B cell (primary cell): Measurements from ENCODE around the gene LIN37. TPM values are rescaled to one million over a fixed set of nuclear protein-coding genes. Genes with fewer than 3 reads are reported as not detected.

Source experiments
- ATAC-seq: fragments of 200-7000 bp; cut with Tn5 transposase; one replicate; pipeline ENCODE4 v1.10.0; 2021; ENCODE audit warnings: low read depth, mild to moderate bottlenecking, moderate number of reproducible peaks, moderate library complexity
- CTCF ChIA-PET: fragments of 350-600 bp; sonication (Branson Sonifier 250); formaldehyde crosslinking; loops from one replicate; lab custom pipeline; 2021; ENCODE audit warnings: antibody characterized with exemption, inconsistent platforms; lab: Charles Lee
- POLR2A ChIA-PET: fragments of 350-600 bp; sonication (Branson Sonifier 250); formaldehyde crosslinking; loops from one replicate; lab custom pipeline; 2021; ENCODE audit warnings: antibody characterized with exemption; lab: Charles Lee
- DNase-seq: peaks from one replicate; pipeline ENCODE4 v3.0.0; 2013
- H2AFZ ChIP-seq: 2 replicates; pipeline ENCODE4 v1.6.1; 2012; ENCODE audit warnings: mild to moderate bottlenecking, low read depth, low read length; ENCODE audit not compliant: insufficient read depth, poor library complexity, severe bottlenecking
- H3K27ac ChIP-seq, 2 donors: 1 replicate in 1 of 2; 2 replicates in 1 of 2; pipeline ENCODE4 v1.5.1; 2012 to 2013; ENCODE audit warnings: low read length in 2 of 2, mild to moderate bottlenecking in 2 of 2, moderate library complexity in 1 of 2
- H3K27me3 ChIP-seq, 4 experiments: fragments of 200-600 bp in 1 of 4; sonication (generic) in 1 of 4; replicated peaks in 1 of 4; 1 replicate in 2 of 4; 2 replicates in 2 of 4; pipeline versions ENCODE4 v1.6.1 to v1.7.0; 2013 to 2016; ENCODE audit warnings: low read length in 3 of 4, mild to moderate bottlenecking in 2 of 4, mixed read lengths in 1 of 4, moderate library complexity in 1 of 4; ENCODE audit not compliant: insufficient read depth in 4 of 4, control insufficient read depth in 3 of 4; ENCODE audit errors: control extremely low read depth in 1 of 4
- H3K36me3 ChIP-seq, 2 experiments: replicated peaks in 1 of 2; 1 replicate in 1 of 2; 2 replicates in 1 of 2; pipeline versions ENCODE4 v1.6.1 to v1.7.1; 2013; ENCODE audit warnings: low read length in 1 of 2; ENCODE audit not compliant: insufficient read depth in 2 of 2, control insufficient read depth in 1 of 2; ENCODE audit errors: control extremely low read depth in 1 of 2, extremely low read depth in 1 of 2
- H3K4me1 ChIP-seq, 2 donors: fragments of 200-600 bp in 1 of 2; sonication (generic) in 1 of 2; 1 replicate in 1 of 2; 2 replicates in 1 of 2; pipeline versions ENCODE4 v1.5.1 to v1.6.1; 2013 to 2017; ENCODE audit warnings: low read length in 2 of 2; ENCODE audit not compliant: control insufficient read depth in 2 of 2, insufficient read depth in 2 of 2
- H3K4me2 ChIP-seq: replicated peaks from 2 replicates; pipeline ENCODE3; 2012; ENCODE audit warnings: mild to moderate bottlenecking, low read depth, low read length; ENCODE audit not compliant: poor library complexity, severe bottlenecking
- H3K4me3 ChIP-seq, 5 experiments: fragments of 200-600 bp in 1 of 5; sonication (generic) in 1 of 5; 1 replicate in 3 of 5; 2 replicates in 2 of 5; pipeline versions ENCODE4 v1.5.1 to v1.7.0; 2011 to 2016; ENCODE audit warnings: low read length in 4 of 5, mild to moderate bottlenecking in 4 of 5, low read depth in 2 of 5, control low read depth in 1 of 5, moderate library complexity in 1 of 5; ENCODE audit not compliant: insufficient read depth in 1 of 5; ENCODE audit errors: control extremely low read depth in 1 of 5, extremely low read depth in 1 of 5
- H3K79me2 ChIP-seq: fragments of 200-600 bp; sonication (generic); one replicate; pipeline ENCODE4 v1.6.0; 2016; ENCODE audit warnings: low read length; ENCODE audit not compliant: control insufficient read depth, insufficient read depth
- H3K9ac ChIP-seq: fragments of 200-600 bp; sonication (generic); 2 replicates; pipeline ENCODE4 v1.6.1; 2017; ENCODE audit warnings: mild to moderate bottlenecking, low read length, moderate library complexity
- H3K9me3 ChIP-seq, 3 donors: one replicate each; pipeline versions ENCODE4 v1.6.1 to v1.7.1; 2013; ENCODE audit warnings: low read length in 2 of 3; ENCODE audit not compliant: control insufficient read depth in 2 of 3, insufficient read depth in 1 of 3; ENCODE audit errors: control extremely low read depth in 1 of 3
- H4K20me1 ChIP-seq: 2 replicates; pipeline ENCODE4 v1.6.0; 2012; ENCODE audit warnings: mild to moderate bottlenecking, low read length; ENCODE audit not compliant: insufficient read depth, control insufficient read depth, poor library complexity, severe bottlenecking
- H3K27ac Mint-ChIP-seq: one replicate; pipeline ENCODE4 v1.8.0; 2021; ENCODE audit warnings: mixed read lengths
- H3K27me3 Mint-ChIP-seq: one replicate; pipeline ENCODE4 v1.8.0; 2021; ENCODE audit warnings: mixed read lengths
- H3K4me1 Mint-ChIP-seq: one replicate; pipeline ENCODE4 v1.8.0; 2021; ENCODE audit warnings: mixed read lengths
- H3K4me3 Mint-ChIP-seq: one replicate; pipeline ENCODE4 v1.8.0; 2021; ENCODE audit warnings: mixed read lengths
- H3K9me3 Mint-ChIP-seq: one replicate; pipeline ENCODE4 v1.8.0; 2022; ENCODE audit warnings: mixed read lengths; ENCODE audit not compliant: insufficient read depth
- EZH2 ChIP-seq: IDR thresholded peaks from 2 replicates; pipeline ENCODE4 v1.6.1; 2012; ENCODE audit warnings: borderline replicate concordance, low read depth, mild to moderate bottlenecking, moderate library complexity, low read length; ENCODE audit not compliant: insufficient read depth, poor library complexity, severe bottlenecking
- WGBS: methylation state at CpG from one replicate; pipeline ENCODE4 v1.1.5; 2013; ENCODE audit warnings: missing lambda C conversion rate; ENCODE audit not compliant: insufficient coverage; 5-methylcytosine and 5-hydroxymethylcytosine counted together
- intact Hi-C: fragments of 100-400 bp; cut with micrococcal nuclease; formaldehyde crosslinking; loops from one replicate; pipeline ENCODE4 v1.10.0; 2022
- polyA plus RNA-seq: library from polyadenylated mRNA; depleted of rRNA; stranded (reverse); fragments of >200 nt; gene quantifications from 2 replicates; pipeline ENCODE4 v1.2.3, GENCODE V29; 2012
- total RNA-seq, 2 donors: library from RNA; stranded (reverse); fragments of 120-200 nt in 1 of 2; gene quantifications; 1 replicate in 1 of 2; 2 replicates in 1 of 2; pipeline versions ENCODE4 v1.2.3 to v1.2.4, GENCODE V29; 2013 to 2022
- TF ChIP-seq, protein P1 (sequence below): fragments of 200-600 bp; IDR thresholded peaks from one replicate; pipeline ENCODE4 v1.8.0; 2022; ENCODE audit warnings: antibody characterized with exemption, mild to moderate bottlenecking

The LIN37 gene
- total and polyA plus RNA-seq, 2 donors (not counting 1 experiment from before 2014, with no cell fraction given) = 22.3 to 64.1 TPM

DNA sequence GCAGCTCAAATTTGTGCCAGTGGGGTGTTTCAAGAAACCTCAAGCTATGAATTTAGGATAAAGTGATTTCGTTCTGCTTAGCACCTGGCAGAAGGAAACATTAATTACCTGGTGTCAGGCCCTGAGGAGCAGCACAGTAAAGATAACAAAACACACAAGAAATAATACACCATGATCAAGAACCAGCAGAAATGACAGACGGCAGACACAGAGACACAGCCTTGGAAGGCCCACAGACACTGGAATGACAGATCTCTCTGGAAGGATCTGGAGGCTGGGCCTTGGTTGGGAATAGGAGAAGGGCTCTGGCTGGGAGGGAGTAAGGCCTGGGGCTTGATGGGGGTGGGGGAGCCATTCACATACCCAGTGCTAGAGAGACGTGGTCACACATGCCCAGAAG lies 53.5 kb downstream of the LIN37 start:
- peaks cover 11% of the 10 kb centered on the region for H3K27me3 Mint-ChIP-seq
- TF ChIP-seq, protein P1, sequence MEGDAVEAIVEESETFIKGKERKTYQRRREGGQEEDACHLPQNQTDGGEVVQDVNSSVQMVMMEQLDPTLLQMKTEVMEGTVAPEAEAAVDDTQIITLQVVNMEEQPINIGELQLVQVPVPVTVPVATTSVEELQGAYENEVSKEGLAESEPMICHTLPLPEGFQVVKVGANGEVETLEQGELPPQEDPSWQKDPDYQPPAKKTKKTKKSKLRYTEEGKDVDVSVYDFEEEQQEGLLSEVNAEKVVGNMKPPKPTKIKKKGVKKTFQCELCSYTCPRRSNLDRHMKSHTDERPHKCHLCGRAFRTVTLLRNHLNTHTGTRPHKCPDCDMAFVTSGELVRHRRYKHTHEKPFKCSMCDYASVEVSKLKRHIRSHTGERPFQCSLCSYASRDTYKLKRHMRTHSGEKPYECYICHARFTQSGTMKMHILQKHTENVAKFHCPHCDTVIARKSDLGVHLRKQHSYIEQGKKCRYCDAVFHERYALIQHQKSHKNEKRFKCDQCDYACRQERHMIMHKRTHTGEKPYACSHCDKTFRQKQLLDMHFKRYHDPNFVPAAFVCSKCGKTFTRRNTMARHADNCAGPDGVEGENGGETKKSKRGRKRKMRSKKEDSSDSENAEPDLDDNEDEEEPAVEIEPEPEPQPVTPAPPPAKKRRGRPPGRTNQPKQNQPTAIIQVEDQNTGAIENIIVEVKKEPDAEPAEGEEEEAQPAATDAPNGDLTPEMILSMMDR = no peak
- TF ChIP-seq EZH2 = no peak
- peaks cover 0 to 12% (median under 1%) of the 10 kb centered on the region in 4 experiments for H3K27me3 ChIP-seq
- ChIA-PET POLR2A (no interaction called here), CTCF (no interaction called here)
- H3K4me3 ChIP-seq = no peak overlapping the region
- H3K9ac ChIP-seq = no peak overlapping the region
- H3K9me3 Mint-ChIP-seq = no peaks in the 10 kb centered on the region
- H3K4me3 Mint-ChIP-seq = no peak overlapping the region
- DNase-seq = no peak
- H3K4me2 ChIP-seq = no peak overlapping the region
- no peak overlapping the region for H3K27ac ChIP-seq
- intact Hi-C loops = no loop called here
- H3K9me3 ChIP-seq = peaks cover 0 to 24% (median 0%) of the 10 kb centered on the region in 3 donors
- 88% methylated on average over 1 of the region's 3 CpGs for WGBS
- no peak overlapping the region for H3K27ac Mint-ChIP-seq
- H3K36me3 ChIP-seq = no peaks in the 10 kb centered on the region
- H4K20me1 ChIP-seq = no peaks in the 10 kb centered on the region
- no peaks in the 10 kb centered on the region for H3K79me2 ChIP-seq
- peaks cover 11 to 16% of the 10 kb centered on the region in 2 donors for H3K4me1 ChIP-seq
- ATAC-seq = no peak
- H3K4me1 Mint-ChIP-seq = peaks cover 16% of the 10 kb centered on the region
- no peak overlapping the region for H2AFZ ChIP-seq

Other genes starting within 250 kb of the LIN37 start
- gene DMKN, start 234.9 kb upstream of the LIN37 start, total RNA-seq = 1.8 and 4.5 TPM in 2 replicates
- gene DMKN, start 234.9 kb upstream of the LIN37 start, polyA plus RNA-seq = 0.58 and 1.6 TPM in 2 replicates
- not detected in 2 replicates for gene SBSN, start 220.3 kb upstream of the LIN37 start, total RNA-seq
- gene SBSN, start 220.3 kb upstream of the LIN37 start, polyA plus RNA-seq = not detected in 2 replicates
- not detected in 2 replicates for gene GAPDHS, start 215.1 kb upstream of the LIN37 start, total RNA-seq
- gene GAPDHS, start 215.1 kb upstream of the LIN37 start, polyA plus RNA-seq = not detected in 2 replicates
- 39.8 and 41.6 TPM in 2 replicates for gene TMEM147, start 202.9 kb upstream of the LIN37 start, total RNA-seq
- gene TMEM147, start 202.9 kb upstream of the LIN37 start, polyA plus RNA-seq = 61.6 and 68.9 TPM in 2 replicates
- not detected in 2 replicates for gene ATP4A, start 184.9 kb upstream of the LIN37 start, total RNA-seq
- gene ATP4A, start 184.9 kb upstream of the LIN37 start, polyA plus RNA-seq = not detected in 2 replicates
- gene PMIS2, start 162.4 kb upstream of the LIN37 start, total RNA-seq = not detected in 2 replicates
- gene PMIS2, start 162.4 kb upstream of the LIN37 start, polyA plus RNA-seq = not detected in 2 replicates
- gene HAUS5, start 135.8 kb upstream of the LIN37 start, total RNA-seq = 32.2 and 35.3 TPM in 2 replicates
- 42.8 and 52.3 TPM in 2 replicates for gene HAUS5, start 135.8 kb upstream of the LIN37 start, polyA plus RNA-seq
- gene RBM42, start 119.5 kb upstream of the LIN37 start, total RNA-seq = 52.0 and 52.7 TPM in 2 replicates
- 42.1 and 42.9 TPM in 2 replicates for gene RBM42, start 119.5 kb upstream of the LIN37 start, polyA plus RNA-seq
- gene ETV2, start 106.8 kb upstream of the LIN37 start, total RNA-seq = 0.42 and 1.3 TPM in 2 replicates
- 0.20 and 0.49 TPM in 2 replicates for gene ETV2, start 106.8 kb upstream of the LIN37 start, polyA plus RNA-seq
- 214 and 215 TPM in 2 replicates for gene COX6B1, start 100.3 kb upstream of the LIN37 start, total RNA-seq
- 202 and 387 TPM in 2 replicates for gene COX6B1, start 100.3 kb upstream of the LIN37 start, polyA plus RNA-seq
- not detected in 2 replicates for gene UPK1A, start 82.1 kb upstream of the LIN37 start, total RNA-seq
- 0.16 and 0.17 TPM in 2 replicates for gene UPK1A, start 82.1 kb upstream of the LIN37 start, polyA plus RNA-seq
- 28.1 and 30.9 TPM in 2 replicates for gene ZBTB32, start 44.0 kb upstream of the LIN37 start, total RNA-seq
- gene ZBTB32, start 44.0 kb upstream of the LIN37 start, polyA plus RNA-seq = 8.5 and 18.9 TPM in 2 replicates
- gene KMT2B, start 30.6 kb upstream of the LIN37 start, total RNA-seq = 84.5 and 85.6 TPM in 2 replicates
- 96.9 and 106 TPM in 2 replicates for gene KMT2B, start 30.6 kb upstream of the LIN37 start, polyA plus RNA-seq
- 245 and 248 TPM in 2 replicates for gene IGFLR1, start 6.1 kb upstream of the LIN37 start, total RNA-seq
- 110 and 130 TPM in 2 replicates for gene IGFLR1, start 6.1 kb upstream of the LIN37 start, polyA plus RNA-seq
- gene U2AF1L4, start 3.2 kb upstream of the LIN37 start, total RNA-seq = 62.1 and 62.7 TPM in 2 replicates
- gene U2AF1L4, start 3.2 kb upstream of the LIN37 start, polyA plus RNA-seq = 89.7 and 170 TPM in 2 replicates
- gene PSENEN, start 2.9 kb upstream of the LIN37 start, total RNA-seq = 29.1 and 36.4 TPM in 2 replicates
- 11.7 and 17.7 TPM in 2 replicates for gene PSENEN, start 2.9 kb upstream of the LIN37 start, polyA plus RNA-seq
- not detected in 2 replicates for gene HSPB6, start 8.5 kb downstream of the LIN37 start, total RNA-seq
- gene HSPB6, start 8.5 kb downstream of the LIN37 start, polyA plus RNA-seq = not detected in 2 replicates
- 61.0 and 65.6 TPM in 2 replicates for gene PROSER3, start 9.6 kb downstream of the LIN37 start, total RNA-seq
- 26.0 and 30.7 TPM in 2 replicates for gene PROSER3, start 9.6 kb downstream of the LIN37 start, polyA plus RNA-seq
- 18.2 and 21.6 TPM in 2 replicates for gene ARHGAP33, start 27.0 kb downstream of the LIN37 start, total RNA-seq
- 27.8 and 28.7 TPM in 2 replicates for gene ARHGAP33, start 27.0 kb downstream of the LIN37 start, polyA plus RNA-seq
- gene PRODH2, start 64.3 kb downstream of the LIN37 start, total RNA-seq = not detected in 2 replicates
- not detected in 2 replicates for gene PRODH2, start 64.3 kb downstream of the LIN37 start, polyA plus RNA-seq
- not detected in 2 replicates for gene NPHS1, start 103.9 kb downstream of the LIN37 start, total RNA-seq
- gene NPHS1, start 103.9 kb downstream of the LIN37 start, polyA plus RNA-seq = not detected in 2 replicates
- gene KIRREL2, start 108.3 kb downstream of the LIN37 start, total RNA-seq = not detected in 2 replicates
- not detected in 2 replicates for gene KIRREL2, start 108.3 kb downstream of the LIN37 start, polyA plus RNA-seq
- gene APLP1, start 120.0 kb downstream of the LIN37 start, total RNA-seq = not detected in 2 replicates
- 0.06 TPM in 1 of 2 replicates, not detected in the other for gene APLP1, start 120.0 kb downstream of the LIN37 start, polyA plus RNA-seq
- gene NFKBID, start 152.0 kb downstream of the LIN37 start, total RNA-seq = 272 and 276 TPM in 2 replicates
- gene NFKBID, start 152.0 kb downstream of the LIN37 start, polyA plus RNA-seq = 111 and 618 TPM in 2 replicates
- gene HCST, start 154.0 kb downstream of the LIN37 start, total RNA-seq = 2.9 and 4.8 TPM in 2 replicates
- gene HCST, start 154.0 kb downstream of the LIN37 start, polyA plus RNA-seq = 29.8 and 40.6 TPM in 2 replicates
- gene TYROBP, start 159.7 kb downstream of the LIN37 start, total RNA-seq = 2.7 and 3.3 TPM in 2 replicates
- 14.8 and 25.6 TPM in 2 replicates for gene TYROBP, start 159.7 kb downstream of the LIN37 start, polyA plus RNA-seq
- gene LRFN3, start 187.8 kb downstream of the LIN37 start, total RNA-seq = 1.6 and 2.1 TPM in 2 replicates
- 0.62 and 0.79 TPM in 2 replicates for gene LRFN3, start 187.8 kb downstream of the LIN37 start, polyA plus RNA-seq
- 24.2 and 24.6 TPM in 2 replicates for gene SDHAF1, start 246.6 kb downstream of the LIN37 start, total RNA-seq
- 11.8 and 22.0 TPM in 2 replicates for gene SDHAF1, start 246.6 kb downstream of the LIN37 start, polyA plus RNA-seq